ENCODE measurements around the gene IL6R.

GRCh38 chr1:154413177-154413783 is 8.1 kb downstream of the IL6R start:
- TF ChIP-seq EZH2 (IDR thresholded peaks at IDR 0.05), result no peak
- no peak for TF ChIP-seq POLR2AphosphoS5 (IDR thresholded peaks at IDR 0.05; ENCODE audit: borderline replicate concordance, low read depth, low read length)
- TF ChIP-seq FOXP2 (optimal IDR thresholded peaks at IDR 0.05; ENCODE audit: control extremely low read depth, extremely low read length, insufficient read depth), result no peak

Data from SK-N-MC (cell line).